Parathyroid adenoma (tissue), 2 donors: Measurements from ENCODE around the gene APOD.

Experiments used
- H2AFZ ChIP-seq: fragments of 300-600 bp; sonication (generic); one replicate; pipeline ENCODE4 v1.7.0; 2017; ENCODE audit warnings: antibody characterized with exemption, mild to moderate bottlenecking
- H3K27ac ChIP-seq: fragments of 300-600 bp; sonication (generic); one replicate; pipeline ENCODE4 v1.7.0; 2017
- H3K27me3 ChIP-seq: fragments of 300-600 bp; sonication (generic); one replicate; pipeline ENCODE4 v1.7.0; 2017; ENCODE audit warnings: low read length; ENCODE audit not compliant: control insufficient read depth, insufficient read depth
- H3K36me3 ChIP-seq: fragments of 300-600 bp; sonication (generic); one replicate; pipeline ENCODE4 v1.7.0; 2017; ENCODE audit warnings: low read length; ENCODE audit not compliant: control insufficient read depth, insufficient read depth
- H3K4me1 ChIP-seq: fragments of 300-600 bp; sonication (generic); one replicate; pipeline ENCODE4 v1.7.0; 2017; ENCODE audit warnings: control low read depth
- H3K4me2 ChIP-seq: fragments of 300-600 bp; sonication (generic); one replicate; pipeline ENCODE4 v1.7.0; 2017; ENCODE audit warnings: low read length
- H3K4me3 ChIP-seq: fragments of 300-600 bp; sonication (generic); one replicate; pipeline ENCODE4 v1.7.0; 2017; ENCODE audit warnings: low read depth, low read length
- H3K79me2 ChIP-seq: fragments of 300-600 bp; sonication (generic); one replicate; pipeline ENCODE4 v1.7.0; 2017; ENCODE audit warnings: control low read depth
- H3K9ac ChIP-seq: fragments of 300-600 bp; sonication (generic); one replicate; pipeline ENCODE4 v1.7.0; 2017; ENCODE audit warnings: mild to moderate bottlenecking
- H3K9me3 ChIP-seq: fragments of 300-600 bp; sonication (generic); one replicate; pipeline ENCODE4 v1.7.0; 2017; ENCODE audit warnings: low read length; ENCODE audit not compliant: control insufficient read depth
- TF ChIP-seq, protein P1 (sequence below): fragments of 300-600 bp; sonication (generic); IDR thresholded peaks from one replicate; pipeline ENCODE4 v1.7.0; 2017; ENCODE audit warnings: antibody characterized with exemption, mild to moderate bottlenecking
- donor health status: primary hyperparathyroidism.

APOD gene

DNA sequence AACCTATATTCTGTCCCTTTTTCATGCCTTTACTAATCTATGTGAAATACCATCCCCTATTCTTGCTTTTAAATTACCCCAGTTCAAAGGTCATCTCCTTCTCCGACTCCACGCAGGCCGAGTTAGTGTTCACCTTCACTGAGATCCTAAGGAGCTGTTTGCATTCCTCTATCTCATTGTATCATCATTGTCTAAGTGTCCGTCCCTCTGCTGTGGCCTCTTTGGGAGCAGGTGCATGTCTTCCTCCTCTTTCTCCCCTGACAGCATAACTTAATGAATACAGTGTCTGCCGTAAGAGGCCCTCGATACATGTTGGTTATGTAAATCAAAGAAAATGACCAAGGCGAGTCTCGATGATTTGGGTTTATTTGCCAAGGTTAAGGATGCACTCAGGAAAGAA is 35.7 kb downstream of the APOD start:
- H3K4me1 ChIP-seq = no peaks in the 10 kb centered on the region
- H3K4me2 ChIP-seq = no peak overlapping the region
- no peaks in the 10 kb centered on the region for H3K79me2 ChIP-seq
- no peaks in the 10 kb centered on the region for H3K36me3 ChIP-seq
- no peaks in the 10 kb centered on the region for H3K9me3 ChIP-seq
- H3K27me3 ChIP-seq = no peaks in the 10 kb centered on the region
- H3K9ac ChIP-seq = no peak overlapping the region
- TF ChIP-seq, protein P1, sequence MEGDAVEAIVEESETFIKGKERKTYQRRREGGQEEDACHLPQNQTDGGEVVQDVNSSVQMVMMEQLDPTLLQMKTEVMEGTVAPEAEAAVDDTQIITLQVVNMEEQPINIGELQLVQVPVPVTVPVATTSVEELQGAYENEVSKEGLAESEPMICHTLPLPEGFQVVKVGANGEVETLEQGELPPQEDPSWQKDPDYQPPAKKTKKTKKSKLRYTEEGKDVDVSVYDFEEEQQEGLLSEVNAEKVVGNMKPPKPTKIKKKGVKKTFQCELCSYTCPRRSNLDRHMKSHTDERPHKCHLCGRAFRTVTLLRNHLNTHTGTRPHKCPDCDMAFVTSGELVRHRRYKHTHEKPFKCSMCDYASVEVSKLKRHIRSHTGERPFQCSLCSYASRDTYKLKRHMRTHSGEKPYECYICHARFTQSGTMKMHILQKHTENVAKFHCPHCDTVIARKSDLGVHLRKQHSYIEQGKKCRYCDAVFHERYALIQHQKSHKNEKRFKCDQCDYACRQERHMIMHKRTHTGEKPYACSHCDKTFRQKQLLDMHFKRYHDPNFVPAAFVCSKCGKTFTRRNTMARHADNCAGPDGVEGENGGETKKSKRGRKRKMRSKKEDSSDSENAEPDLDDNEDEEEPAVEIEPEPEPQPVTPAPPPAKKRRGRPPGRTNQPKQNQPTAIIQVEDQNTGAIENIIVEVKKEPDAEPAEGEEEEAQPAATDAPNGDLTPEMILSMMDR = no peak
- no peak overlapping the region for H3K27ac ChIP-seq
- no peak overlapping the region for H3K4me3 ChIP-seq
- no peak overlapping the region for H2AFZ ChIP-seq

DNA sequence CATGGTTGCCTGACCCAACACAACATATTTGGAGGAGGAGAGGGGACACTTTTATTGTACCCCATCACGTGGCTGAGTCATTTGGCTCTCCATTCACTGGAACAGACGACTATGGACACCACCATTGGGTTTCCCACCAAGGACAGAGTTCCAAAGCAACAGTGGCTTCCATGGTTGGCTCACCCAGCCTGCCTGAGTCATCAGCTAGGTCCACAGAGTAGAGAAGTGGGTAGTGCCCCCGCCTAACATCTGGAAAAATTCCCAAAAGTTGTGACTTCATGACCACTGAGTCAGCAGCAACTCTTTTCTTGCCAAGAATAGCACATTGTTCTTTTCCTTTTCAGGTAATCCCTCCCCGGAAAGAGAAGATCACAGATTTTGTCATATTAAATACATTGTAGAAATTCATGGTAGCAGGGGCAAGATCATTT is 37.6 kb downstream of the APOD start:
- Histone ChIP-seq H2AFZ (no peak overlapping the region), H3K9me3 (no peaks in the 10 kb centered on the region), H3K79me2 (peaks cover 5% of the 10 kb centered on the region), H3K4me2 (no peak overlapping the region), H3K9ac (no peak overlapping the region), H3K4me3 (no peak overlapping the region), H3K27ac (peak overlapping the region; percentile 8), H3K36me3 (no peaks in the 10 kb centered on the region), H3K27me3 (no peaks in the 10 kb centered on the region), H3K4me1 (no peaks in the 10 kb centered on the region)
- TF ChIP-seq, protein P1 = no peak

DNA sequence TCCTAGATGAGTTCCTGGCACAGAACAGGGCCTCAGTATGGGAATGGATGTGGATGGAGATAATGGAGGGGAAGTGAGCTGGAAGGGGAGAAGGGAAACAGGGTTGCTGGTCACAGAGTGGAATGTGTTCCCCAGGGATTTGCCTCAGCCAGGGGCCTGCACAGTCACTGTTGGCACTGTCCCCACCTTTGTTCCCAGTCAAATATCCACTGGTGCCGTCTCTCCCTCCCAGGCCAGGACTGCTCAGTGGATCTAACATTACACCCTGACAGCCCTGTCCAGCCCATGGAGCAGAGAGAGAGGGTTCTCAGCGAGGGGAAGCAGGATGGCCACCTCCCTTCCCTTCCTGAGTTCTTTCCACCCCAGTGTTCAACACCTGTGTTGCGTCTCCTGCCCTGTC is 39.1 kb downstream of the APOD start:
- Histone ChIP-seq H3K27ac (peak overlapping the region; percentile 79), H3K4me2 (no peak overlapping the region)
- TF ChIP-seq, protein P1 = no peak

DNA sequence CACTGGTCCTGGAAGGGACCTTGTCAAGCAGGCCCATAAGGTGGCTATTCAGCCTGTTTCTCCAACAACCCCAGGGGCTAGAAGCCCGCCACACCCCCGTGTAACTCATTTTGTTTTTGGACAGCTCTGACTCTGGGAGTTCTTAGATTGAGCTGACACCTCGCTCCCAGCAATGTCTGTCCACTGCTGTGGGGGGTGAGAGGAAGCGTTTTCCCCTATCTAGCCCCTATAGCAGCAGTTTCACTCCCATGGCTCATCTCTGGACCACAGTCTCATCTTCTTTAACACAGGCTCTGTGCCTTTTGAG is 39.6 kb downstream of the APOD start:
- no peaks in the 10 kb centered on the region for H3K9me3 ChIP-seq
- peaks cover 5% of the 10 kb centered on the region for H3K4me1 ChIP-seq
- TF ChIP-seq, protein P1 = no peak
- no peaks in the 10 kb centered on the region for H3K36me3 ChIP-seq
- no peak overlapping the region for H3K4me2 ChIP-seq
- H3K27ac ChIP-seq = peak overlapping the region; percentile 79
- no peak overlapping the region for H3K4me3 ChIP-seq
- H3K27me3 ChIP-seq = no peaks in the 10 kb centered on the region
- H3K9ac ChIP-seq = no peak overlapping the region
- no peak overlapping the region for H2AFZ ChIP-seq
- H3K79me2 ChIP-seq = peaks cover 18% of the 10 kb centered on the region

More for the DNA sequence above, 39.1 kb downstream of the APOD start:
- no peak overlapping the region for H2AFZ ChIP-seq
- H3K36me3 ChIP-seq = no peaks in the 10 kb centered on the region
- no peaks in the 10 kb centered on the region for H3K9me3 ChIP-seq
- H3K27me3 ChIP-seq = no peaks in the 10 kb centered on the region
- peaks cover 15% of the 10 kb centered on the region for H3K79me2 ChIP-seq
- no peak overlapping the region for H3K4me3 ChIP-seq
- H3K9ac ChIP-seq = no peak overlapping the region
- H3K4me1 ChIP-seq = peaks cover 5% of the 10 kb centered on the region

DNA sequence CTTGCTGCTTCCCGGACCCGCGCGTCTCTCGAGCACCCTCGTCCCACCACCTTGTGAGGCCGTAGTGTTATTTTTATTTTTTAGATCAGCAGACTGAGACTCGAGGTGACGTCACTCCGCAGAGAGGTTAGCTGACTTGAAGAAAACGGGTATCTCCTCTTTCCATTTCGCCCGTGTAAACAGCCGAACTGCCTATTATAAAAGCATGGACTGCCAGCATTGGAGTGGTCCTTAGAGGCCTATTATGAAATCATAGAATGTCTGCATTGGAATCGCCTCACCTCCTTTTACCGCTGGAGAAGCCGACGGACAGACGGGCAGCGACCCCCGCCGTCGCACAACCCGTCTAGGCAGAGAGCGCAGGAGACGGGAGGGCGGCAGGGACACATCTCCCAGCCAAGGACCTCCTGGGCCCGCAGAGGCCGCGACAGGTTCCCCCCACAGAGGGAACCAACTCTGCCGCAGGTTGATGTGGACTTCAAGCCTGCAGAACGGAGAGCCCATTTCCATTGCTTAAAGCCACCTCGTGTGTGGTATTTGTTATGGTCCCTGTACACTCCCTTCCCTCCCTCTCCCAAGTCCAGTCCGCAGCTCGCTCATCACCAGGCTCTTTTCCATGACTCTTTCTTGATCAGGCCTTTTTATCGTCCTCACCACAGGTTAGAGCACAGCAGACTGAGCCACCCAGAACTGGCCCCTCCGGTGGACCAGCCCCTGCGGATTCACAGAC is 40.1 kb downstream of the APOD start:
- peak overlapping the region; percentile 94 for H3K4me3 ChIP-seq
- H3K4me1 ChIP-seq = peaks cover 5% of the 10 kb centered on the region
- H3K9ac ChIP-seq = no peak overlapping the region
- no peaks in the 10 kb centered on the region for H3K27me3 ChIP-seq
- H3K4me2 ChIP-seq = peak overlapping the region; percentile 92
- peak overlapping the region; percentile 79 for H3K27ac ChIP-seq
- H3K36me3 ChIP-seq = no peaks in the 10 kb centered on the region
- TF ChIP-seq, protein P1 = no peak
- H3K79me2 ChIP-seq = peaks cover 22% of the 10 kb centered on the region
- no peaks in the 10 kb centered on the region for H3K9me3 ChIP-seq
- H2AFZ ChIP-seq = peak overlapping the region; percentile 99
